ENCODE results near the gene AVP. TPM values are rescaled to one million over a fixed set of nuclear protein-coding genes. Genes with fewer than 3 reads are reported as not detected.
A peak's percentile ranks its signal among the peaks of the same experiment; 100 is the strongest.
"Not testable (repeated sequence)": the region's sequence is repeated elsewhere in the genome, so short reads cannot be mapped to it uniquely, and the experiment has no call there.

The AVP gene
- under 1 TPM in 1 of 4 donors, not detected in 3; 0.43 TPM for polyA plus RNA-seq (ENCODE audit: insufficient read length in 4 of 4)

- DNase-seq (ENCODE audit: low read depth in 4 of 4, low spot score in 3 of 4): no peak
These were observed at the start of gene AVP for GRCh38 chr20:3084283-3084985. TSS of gene AVP (minus strand) at chr20:3084724. CDS start at chr20:3084674, 50 bp downstream.

GRCh38 chr20:3134151-3134550, 49.6 kb upstream of the AVP start:
- DNase-seq (ENCODE audit: low read depth in 4 of 4, low spot score in 3 of 4): no peak

- DNase-seq (ENCODE audit: low read depth in 4 of 4, low spot score in 3 of 4): no peak
These were observed 48.6 kb upstream of the AVP start for GRCh38 chr20:3133155-3133554.

- no peak for DNase-seq (ENCODE audit: low read depth in 4 of 4, low spot score in 3 of 4)
These were observed 45.6 kb upstream of the AVP start for GRCh38 chr20:3130051-3130600.

GRCh38 chr20:3129094-3129493, 44.6 kb upstream of the AVP start:
- no peak for DNase-seq (ENCODE audit: low read depth in 4 of 4, low spot score in 3 of 4)

GRCh38 chr20:3128275-3128984, 43.9 kb upstream of the AVP start:
- DNase-seq (ENCODE audit: low read depth in 4 of 4, low spot score in 3 of 4): no peak

- no peak for DNase-seq (ENCODE audit: low read depth in 4 of 4, low spot score in 3 of 4)
These were observed 42.0 kb upstream of the AVP start for GRCh38 chr20:3126527-3126859.

- DNase-seq (ENCODE audit: low read depth in 4 of 4, low spot score in 3 of 4): not testable (repeated sequence)
These were observed 41.4 kb upstream of the AVP start for GRCh38 chr20:3125776-3126526.

- not testable (repeated sequence) for DNase-seq (ENCODE audit: low read depth in 4 of 4, low spot score in 3 of 4)
These were observed 40.4 kb upstream of the AVP start for GRCh38 chr20:3124773-3125560.

GRCh38 chr20:3124163-3124562, 39.6 kb upstream of the AVP start:
- not testable (repeated sequence) for DNase-seq (ENCODE audit: low read depth in 4 of 4, low spot score in 3 of 4)

GRCh38 chr20:3123542-3123941, 39.0 kb upstream of the AVP start:
- DNase-seq (ENCODE audit: low read depth in 4 of 4, low spot score in 3 of 4): no peak

- no peak for DNase-seq (ENCODE audit: low read depth in 4 of 4, low spot score in 3 of 4)
These were observed 37.6 kb upstream of the AVP start for GRCh38 chr20:3121955-3122610.

GRCh38 chr20:3121271-3121911, 36.9 kb upstream of the AVP start:
- DNase-seq (ENCODE audit: low read depth in 4 of 4, low spot score in 3 of 4): no peak

GRCh38 chr20:3119044-3119443, 34.5 kb upstream of the AVP start:
- DNase-seq (ENCODE audit: low read depth in 4 of 4, low spot score in 3 of 4): no peak

GRCh38 chr20:3117839-3118379, 33.4 kb upstream of the AVP start:
- peak in 3 of 4 donors; percentile 18 to 42 (median 41) for DNase-seq (ENCODE audit: low read depth in 4 of 4, low spot score in 3 of 4)

GRCh38 chr20:3116341-3116740, 31.8 kb upstream of the AVP start:
- no peak for DNase-seq (ENCODE audit: low read depth in 4 of 4, low spot score in 3 of 4)

GRCh38 chr20:3115190-3116107, 30.9 kb upstream of the AVP start:
- peak in 3 of 4 donors; percentile 20 to 30 (median 24) for DNase-seq (ENCODE audit: low read depth in 4 of 4, low spot score in 3 of 4)

GRCh38 chr20:3111995-3112394, 27.5 kb upstream of the AVP start:
- DNase-seq (ENCODE audit: low read depth in 4 of 4, low spot score in 3 of 4): no peak

All from left renal pelvis (tissue), 4 donors.